ENCODE data around the gene TSC22D2. TPM values are rescaled to one million over a fixed set of nuclear protein-coding genes. Genes with fewer than 3 reads are reported as not detected.
"Not testable (repeated sequence)": the region's sequence is repeated elsewhere in the genome, so short reads cannot be mapped to it uniquely, and the experiment has no call there.

TSC22D2 gene
- total RNA-seq, 4 donors from 2014 or later: 12.5 to 15.9 (median 14.6) TPM

- 71 to 73% methylated on average over 2 of the region's 2 CpGs for WGBS, 2 donors
- no peak overlapping the region for H3K27ac ChIP-seq
Measured at GRCh38 chr3:150497956-150498355, 89.9 kb downstream of the TSC22D2 start.

GRCh38 chr3:150500960-150501359 is 92.9 kb downstream of the TSC22D2 start:
- not testable (repeated sequence) for H3K27me3 ChIP-seq; H3K4me3 ChIP-seq; H3K9me3 ChIP-seq; DNase-seq (ENCODE audit: low spot score in 2 of 2); H3K4me1 ChIP-seq; H3K27ac ChIP-seq; H3K36me3 ChIP-seq
- WGBS, 2 donors: 94 to 100% methylated on average over 1 of the region's 1 CpG

More at GRCh38 chr3:150497956-150498355, 89.9 kb downstream of the TSC22D2 start:
- DNase-seq (ENCODE audit: low spot score in 2 of 2): no peak
- no peaks in the 10 kb centered on the region for H3K9me3 ChIP-seq
- H3K4me1 ChIP-seq: peaks cover 0 to 10% (median 0%) of the 10 kb centered on the region in 4 donors
- H3K36me3 ChIP-seq: no peaks in the 10 kb centered on the region
- H3K27me3 ChIP-seq: no peaks in the 10 kb centered on the region
- TF ChIP-seq EP300 (IDR thresholded peaks at IDR 0.05) (no peak), CTCF (IDR thresholded peaks at IDR 0.05) (no peak), POLR2A (IDR thresholded peaks at IDR 0.05) (no peak)
- no peak overlapping the region for H3K4me3 ChIP-seq

- Histone ChIP-seq H3K27me3 (no peaks in the 10 kb centered on the region), H3K27ac (no peak overlapping the region), H3K36me3 (no peaks in the 10 kb centered on the region), H3K9me3 (peaks cover 0 to 4% (median 0%) of the 10 kb centered on the region in 4 donors), H3K4me1 (no peaks in the 10 kb centered on the region), H3K4me3 (no peak overlapping the region)
- TF ChIP-seq POLR2A (IDR thresholded peaks at IDR 0.05) (no peak), EP300 (IDR thresholded peaks at IDR 0.05) (no peak), CTCF (IDR thresholded peaks at IDR 0.05) (no peak)
- WGBS, 2 donors: 84 to 91% methylated on average over 5 of the region's 5 CpGs
- no peak for DNase-seq (ENCODE audit: low spot score in 2 of 2)
Measured at GRCh38 chr3:150503402-150504099, 95.5 kb downstream of the TSC22D2 start.

GRCh38 chr3:150504483-150504882 is 96.4 kb downstream of the TSC22D2 start:
- Histone ChIP-seq H3K36me3 (no peaks in the 10 kb centered on the region), H3K9me3 (peaks cover 0 to 4% (median 0%) of the 10 kb centered on the region in 4 donors), H3K27me3 (no peaks in the 10 kb centered on the region), H3K27ac (no peak overlapping the region), H3K4me1 (no peaks in the 10 kb centered on the region), H3K4me3 (no peak overlapping the region)
- WGBS, 2 donors: 75 to 80% methylated on average over 3 of the region's 3 CpGs
- no peak for DNase-seq (ENCODE audit: low spot score in 2 of 2)
- TF ChIP-seq POLR2A (IDR thresholded peaks at IDR 0.05) (no peak), CTCF (IDR thresholded peaks at IDR 0.05) (no peak), EP300 (IDR thresholded peaks at IDR 0.05) (no peak)

GRCh38 chr3:150508401-150508800 is 100.3 kb downstream of the TSC22D2 start:
- Histone ChIP-seq H3K4me1 (no peaks in the 10 kb centered on the region), H3K9me3 (peaks cover 0 to 4% (median 0%) of the 10 kb centered on the region in 4 donors), H3K27me3 (no peaks in the 10 kb centered on the region), H3K4me3 (no peak overlapping the region), H3K27ac (no peak overlapping the region), H3K36me3 (no peaks in the 10 kb centered on the region)
- TF ChIP-seq CTCF (IDR thresholded peaks at IDR 0.05) (no peak), EP300 (IDR thresholded peaks at IDR 0.05) (no peak), POLR2A (IDR thresholded peaks at IDR 0.05) (no peak)
- no peak for DNase-seq (ENCODE audit: low spot score in 2 of 2)

Data from tibial nerve (tissue), 4 donors.